ENCODE measurements around the gene MATN1. TPM values are rescaled to one million over a fixed set of nuclear protein-coding genes. Genes with fewer than 3 reads are reported as not detected.

Gene MATN1
- total RNA-seq, 1 donor from 2014 or later, result 1.7 TPM

- Mint-ChIP-seq H3K4me3 (ENCODE audit: unreplicated experiment) (no peak overlapping the region), H3K36me3 (ENCODE audit: low read depth, unreplicated experiment) (no peaks in the 10 kb centered on the region), H3K27me3 (ENCODE audit: unreplicated experiment) (peaks cover 1% of the 10 kb centered on the region), H3K27ac (ENCODE audit: unreplicated experiment) (no peak overlapping the region), H3K4me1 (ENCODE audit: unreplicated experiment) (no peaks in the 10 kb centered on the region), H3K9me3 (ENCODE audit: unreplicated experiment) (no peaks in the 10 kb centered on the region)
- TF ChIP-seq, protein P1, sequence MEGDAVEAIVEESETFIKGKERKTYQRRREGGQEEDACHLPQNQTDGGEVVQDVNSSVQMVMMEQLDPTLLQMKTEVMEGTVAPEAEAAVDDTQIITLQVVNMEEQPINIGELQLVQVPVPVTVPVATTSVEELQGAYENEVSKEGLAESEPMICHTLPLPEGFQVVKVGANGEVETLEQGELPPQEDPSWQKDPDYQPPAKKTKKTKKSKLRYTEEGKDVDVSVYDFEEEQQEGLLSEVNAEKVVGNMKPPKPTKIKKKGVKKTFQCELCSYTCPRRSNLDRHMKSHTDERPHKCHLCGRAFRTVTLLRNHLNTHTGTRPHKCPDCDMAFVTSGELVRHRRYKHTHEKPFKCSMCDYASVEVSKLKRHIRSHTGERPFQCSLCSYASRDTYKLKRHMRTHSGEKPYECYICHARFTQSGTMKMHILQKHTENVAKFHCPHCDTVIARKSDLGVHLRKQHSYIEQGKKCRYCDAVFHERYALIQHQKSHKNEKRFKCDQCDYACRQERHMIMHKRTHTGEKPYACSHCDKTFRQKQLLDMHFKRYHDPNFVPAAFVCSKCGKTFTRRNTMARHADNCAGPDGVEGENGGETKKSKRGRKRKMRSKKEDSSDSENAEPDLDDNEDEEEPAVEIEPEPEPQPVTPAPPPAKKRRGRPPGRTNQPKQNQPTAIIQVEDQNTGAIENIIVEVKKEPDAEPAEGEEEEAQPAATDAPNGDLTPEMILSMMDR (IDR thresholded peaks at IDR 0.05; ENCODE audit: unreplicated experiment), result no peak
- DNase-seq (ENCODE audit: low spot score), result no peak
Measured at GRCh38 chr1:30699762-30700161, 23.6 kb downstream of the MATN1 start.

DNA sequence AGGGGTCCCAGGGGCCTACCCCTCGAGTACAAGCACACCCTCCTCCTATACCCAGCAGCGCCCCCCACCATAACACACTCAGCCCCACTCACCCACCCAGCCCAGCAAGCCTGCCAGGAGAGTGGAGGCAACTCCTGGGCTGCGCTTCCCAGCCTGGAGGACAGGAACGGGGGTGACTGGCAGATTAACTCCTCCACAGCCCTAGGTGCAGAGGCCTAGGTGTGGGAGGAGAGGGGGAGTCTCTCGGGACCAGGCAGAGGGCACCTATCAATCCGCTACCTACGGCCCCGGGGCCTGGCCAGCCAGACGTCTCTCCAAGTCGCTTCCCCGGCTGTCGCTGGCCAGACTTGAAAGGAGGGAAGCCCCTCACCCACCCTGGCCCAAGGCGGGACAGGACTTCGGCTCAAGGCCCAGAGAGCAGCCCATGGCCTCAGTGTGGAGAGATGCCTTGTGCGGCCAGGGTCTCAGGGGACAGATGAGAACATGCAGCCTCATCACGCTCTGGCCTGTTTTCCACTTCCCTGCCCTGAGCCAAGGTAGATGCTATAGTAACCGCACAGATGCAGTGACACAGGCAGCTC, 24.9 kb downstream of the MATN1 start:
- no peaks in the 10 kb centered on the region for H3K9me3 Mint-ChIP-seq (ENCODE audit: unreplicated experiment)
- H3K27ac Mint-ChIP-seq (ENCODE audit: unreplicated experiment), result no peak overlapping the region
- no peak overlapping the region for H3K4me3 Mint-ChIP-seq (ENCODE audit: unreplicated experiment)
- no peaks in the 10 kb centered on the region for H3K4me1 Mint-ChIP-seq (ENCODE audit: unreplicated experiment)
- DNase-seq (ENCODE audit: low spot score), result no peak
- no peaks in the 10 kb centered on the region for H3K27me3 Mint-ChIP-seq (ENCODE audit: unreplicated experiment)
- TF ChIP-seq, protein P1 (IDR thresholded peaks at IDR 0.05; ENCODE audit: unreplicated experiment), result no peak
- no peaks in the 10 kb centered on the region for H3K36me3 Mint-ChIP-seq (ENCODE audit: low read depth, unreplicated experiment)

DNA sequence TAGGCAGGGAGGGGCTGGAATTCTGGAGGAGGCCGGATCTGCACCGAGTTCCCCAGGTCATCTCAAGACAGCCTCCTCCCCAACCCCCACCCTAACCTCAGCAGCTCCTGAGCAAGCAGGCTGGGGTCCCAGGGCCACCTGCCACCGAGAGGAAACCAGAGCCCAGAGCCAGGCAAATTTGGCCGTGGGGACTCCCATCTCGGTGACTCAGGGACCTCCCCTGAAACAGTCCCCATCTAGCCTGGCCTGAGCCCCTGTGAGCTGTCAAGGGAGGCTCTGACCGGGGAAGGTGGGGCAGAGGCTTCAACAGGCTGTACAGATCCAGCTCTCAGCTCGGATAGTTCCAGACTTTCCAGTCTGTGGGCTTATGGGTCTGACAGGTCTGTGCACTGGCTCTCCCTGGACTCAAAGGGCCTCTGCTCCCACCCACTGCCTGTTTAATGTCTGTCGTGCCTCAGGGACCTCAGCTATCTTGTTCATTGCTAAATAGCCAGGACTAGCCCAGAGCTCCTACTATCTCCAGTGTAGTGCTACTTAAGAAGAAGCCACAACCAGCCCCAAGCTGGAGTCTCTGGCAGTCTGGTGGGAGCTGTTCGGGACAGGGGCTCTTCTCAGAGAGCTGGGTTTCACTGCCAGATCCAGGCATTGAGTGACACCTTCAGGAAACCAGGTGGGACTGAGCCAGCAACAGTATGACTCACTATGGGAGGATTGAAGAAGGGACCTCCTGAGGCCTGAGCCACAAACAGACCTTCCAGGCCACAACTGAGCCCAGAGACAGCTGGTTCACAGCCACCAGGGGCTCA, 25.6 kb downstream of the MATN1 start:
- Mint-ChIP-seq H3K27ac (ENCODE audit: unreplicated experiment) (no peak overlapping the region), H3K36me3 (ENCODE audit: low read depth, unreplicated experiment) (no peaks in the 10 kb centered on the region), H3K27me3 (ENCODE audit: unreplicated experiment) (no peaks in the 10 kb centered on the region), H3K9me3 (ENCODE audit: unreplicated experiment) (no peaks in the 10 kb centered on the region), H3K4me3 (ENCODE audit: unreplicated experiment) (no peak overlapping the region), H3K4me1 (ENCODE audit: unreplicated experiment) (no peaks in the 10 kb centered on the region)
- TF ChIP-seq, protein P1 (IDR thresholded peaks at IDR 0.05; ENCODE audit: unreplicated experiment), result no peak
- no peak for DNase-seq (ENCODE audit: low spot score)

DNA sequence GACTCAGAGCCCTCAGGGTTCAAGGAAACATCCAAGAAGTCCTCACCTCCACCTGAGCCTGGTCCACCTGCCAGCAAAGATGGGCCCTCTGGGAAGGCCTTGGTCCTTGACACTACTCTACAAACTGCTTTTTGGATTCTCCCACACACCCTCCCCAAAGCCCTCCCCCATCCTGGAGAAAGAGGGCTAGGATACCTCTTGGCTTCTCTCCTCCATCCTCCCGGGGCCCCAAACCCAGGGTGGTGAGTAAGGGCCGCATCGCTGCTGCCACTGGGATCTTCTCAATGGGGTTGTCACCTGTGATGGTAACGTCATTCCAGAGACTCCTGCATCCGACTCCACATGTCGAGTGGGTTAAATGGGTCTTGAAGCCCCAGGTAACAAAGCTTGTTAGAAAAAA, 26.6 kb downstream of the MATN1 start:
- Mint-ChIP-seq H3K9me3 (ENCODE audit: unreplicated experiment) (no peaks in the 10 kb centered on the region), H3K27ac (ENCODE audit: unreplicated experiment) (no peak overlapping the region), H3K4me1 (ENCODE audit: unreplicated experiment) (no peaks in the 10 kb centered on the region), H3K4me3 (ENCODE audit: unreplicated experiment) (no peak overlapping the region), H3K27me3 (ENCODE audit: unreplicated experiment) (no peaks in the 10 kb centered on the region), H3K36me3 (ENCODE audit: low read depth, unreplicated experiment) (no peaks in the 10 kb centered on the region)
- TF ChIP-seq, protein P1 (IDR thresholded peaks at IDR 0.05; ENCODE audit: unreplicated experiment), result no peak
- no peak for DNase-seq (ENCODE audit: low spot score)

GRCh38 chr1:30695439-30695841, 27.9 kb downstream of the MATN1 start:
- H3K9me3 Mint-ChIP-seq (ENCODE audit: unreplicated experiment), result no peaks in the 10 kb centered on the region
- no peak for DNase-seq (ENCODE audit: low spot score)
- H3K27ac Mint-ChIP-seq (ENCODE audit: unreplicated experiment), result no peak overlapping the region
- H3K4me3 Mint-ChIP-seq (ENCODE audit: unreplicated experiment), result no peak overlapping the region
- H3K27me3 Mint-ChIP-seq (ENCODE audit: unreplicated experiment), result peaks cover 2% of the 10 kb centered on the region
- TF ChIP-seq, protein P1 (IDR thresholded peaks at IDR 0.05; ENCODE audit: unreplicated experiment), result no peak
- H3K4me1 Mint-ChIP-seq (ENCODE audit: unreplicated experiment), result no peaks in the 10 kb centered on the region
- H3K36me3 Mint-ChIP-seq (ENCODE audit: low read depth, unreplicated experiment), result no peaks in the 10 kb centered on the region

Measured in endothelial cell (in vitro differentiated cells).